ENCODE results near the gene TP53I11.

TP53I11 gene

DNA sequence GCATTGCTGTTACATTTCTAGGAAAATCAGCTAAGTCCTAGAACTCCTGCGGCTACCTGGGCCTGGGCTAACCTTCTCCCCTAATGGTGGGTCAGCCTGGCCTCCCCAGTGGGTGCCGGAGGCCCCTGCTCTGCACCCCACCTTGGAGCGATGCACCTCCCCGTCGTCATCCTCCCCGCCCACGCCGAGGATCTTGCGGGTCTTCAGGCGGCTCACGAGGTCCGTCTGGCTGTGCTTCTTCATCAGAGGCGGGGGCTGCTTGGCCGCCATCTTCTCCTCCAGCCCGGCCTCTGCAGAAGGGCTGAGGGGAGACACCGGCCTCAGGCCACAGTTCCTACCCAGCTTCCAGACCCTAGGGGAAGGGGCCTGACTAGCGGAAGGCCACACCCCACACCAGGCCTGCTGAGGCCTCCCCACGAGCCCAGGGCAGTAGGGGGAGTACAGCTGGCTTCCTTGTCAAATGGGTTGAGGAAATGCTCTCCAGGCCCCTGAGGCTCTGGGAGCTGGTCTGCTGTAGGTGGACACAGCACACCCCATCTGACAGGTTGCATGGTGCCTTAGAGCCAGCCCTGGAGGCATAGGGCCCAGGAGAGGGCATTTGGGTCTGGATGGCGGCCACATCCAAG, 12.5 kb downstream of the TP53I11 start:
- DNase-seq, result no peak

DNA sequence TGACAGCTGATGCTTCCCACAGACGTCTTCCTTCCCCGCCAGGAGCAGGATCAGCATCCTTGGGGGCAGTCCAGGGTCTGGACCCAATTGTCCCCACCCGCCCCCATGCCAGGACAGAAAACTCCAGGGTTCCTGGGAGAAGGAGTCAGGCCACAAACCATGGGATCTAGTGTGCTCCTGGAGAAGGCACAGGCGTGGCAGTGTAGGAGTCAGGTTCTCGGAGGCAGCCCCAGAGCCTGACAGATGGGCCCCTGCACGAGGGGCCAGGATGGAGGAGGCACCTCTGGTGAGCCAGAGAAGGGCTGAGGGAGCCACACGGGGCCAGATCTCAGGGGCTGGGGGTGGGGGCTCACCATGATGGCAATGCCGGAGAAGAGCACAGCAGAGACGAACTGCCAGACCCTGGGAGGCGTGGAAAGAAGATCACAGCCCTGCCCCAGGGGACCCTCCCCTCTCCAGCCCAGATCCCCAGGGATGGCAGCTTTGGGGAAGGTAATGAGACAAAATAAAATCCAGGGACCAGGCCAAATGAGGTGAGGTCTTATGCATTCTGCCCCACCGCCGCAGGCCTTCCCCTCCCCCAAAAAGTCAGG, 13.6 kb downstream of the TP53I11 start:
- no peak for DNase-seq

DNA sequence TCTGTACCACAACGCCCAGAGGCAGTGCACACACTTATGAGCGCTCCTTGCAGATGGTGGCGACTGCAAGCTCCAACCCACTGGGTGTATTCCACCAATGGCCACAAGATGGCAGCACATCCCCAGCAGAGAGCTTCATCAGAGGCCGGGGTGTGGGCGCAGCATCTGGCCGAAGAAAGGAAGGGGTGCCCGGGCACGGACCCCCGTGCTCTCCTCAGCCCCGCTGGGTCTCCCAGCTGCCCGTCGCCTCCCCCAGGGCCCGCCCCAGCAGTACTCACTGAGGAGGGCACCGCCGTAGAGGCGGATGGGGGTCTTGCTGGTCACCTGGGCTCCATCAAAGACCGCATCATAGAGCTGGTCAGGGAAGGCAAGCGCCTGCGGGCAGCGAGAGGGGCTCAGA, 14.2 kb downstream of the TP53I11 start:
- peak; percentile 88 for DNase-seq

- DNase-seq, result no peak
Observed at GRCh38 chr11:44934735-44935250, 15.9 kb downstream of the TP53I11 start.

GRCh38 chr11:44934110-44934509, 16.6 kb downstream of the TP53I11 start:
- no peak for DNase-seq

DNA sequence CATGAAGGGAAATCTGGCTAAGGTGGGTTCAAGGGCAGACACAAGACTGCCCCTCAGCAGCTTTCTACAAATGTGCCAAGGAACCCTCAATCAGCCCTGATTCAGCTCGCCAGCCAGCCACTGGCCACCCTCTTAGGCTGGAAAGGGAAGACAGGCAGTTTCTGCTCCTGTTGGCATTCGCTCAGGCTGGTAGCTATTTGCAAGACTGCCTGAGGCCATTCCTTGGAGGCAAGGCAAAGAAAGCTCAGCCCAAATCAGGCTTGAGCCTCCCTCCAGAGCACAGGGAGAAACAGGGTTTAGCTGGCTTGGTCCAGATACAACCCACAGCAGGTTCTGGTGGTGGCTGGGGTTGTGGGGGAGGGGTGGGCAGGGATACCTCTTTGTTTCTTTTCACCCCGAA, 19.2 kb downstream of the TP53I11 start:
- no peak for DNase-seq

DNA sequence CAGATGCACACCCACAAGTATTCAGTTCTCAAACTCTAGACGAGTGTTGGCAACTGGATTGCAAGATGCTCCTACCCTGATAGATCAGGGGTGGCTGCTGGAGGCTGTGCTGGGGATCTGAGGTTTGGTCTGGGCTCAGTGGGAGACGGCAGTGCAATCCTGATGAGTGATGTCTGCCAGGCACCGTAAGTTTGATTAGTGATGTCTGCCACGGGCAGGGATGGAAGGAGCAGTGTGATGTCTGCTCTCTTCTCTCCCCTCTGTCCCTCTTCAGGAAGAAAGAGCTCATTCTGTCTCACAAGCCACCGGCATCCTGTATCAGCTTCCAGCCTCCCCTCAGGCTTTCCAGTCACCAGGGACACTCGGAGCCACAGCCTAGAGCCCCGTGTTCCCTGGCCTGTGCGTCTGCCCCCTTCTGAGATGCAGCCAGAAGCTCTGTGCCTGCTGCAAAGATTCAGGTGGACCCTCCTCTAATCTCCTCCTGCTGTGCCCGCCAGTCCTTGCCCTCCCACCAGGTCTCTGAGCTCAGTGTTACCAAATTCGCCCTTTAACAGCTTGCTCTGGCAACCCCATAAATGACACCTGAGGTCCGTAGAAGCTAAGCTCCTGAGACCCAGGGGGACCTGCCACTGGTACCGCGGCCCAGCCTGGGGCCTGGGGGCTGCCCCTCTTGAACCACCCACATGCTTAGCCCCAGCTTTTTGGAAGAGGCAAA, 19.9 kb downstream of the TP53I11 start:
- no peak for DNase-seq

GRCh38 chr11:44928816-44929215, 21.9 kb downstream of the TP53I11 start:
- DNase-seq, result no peak

DNA sequence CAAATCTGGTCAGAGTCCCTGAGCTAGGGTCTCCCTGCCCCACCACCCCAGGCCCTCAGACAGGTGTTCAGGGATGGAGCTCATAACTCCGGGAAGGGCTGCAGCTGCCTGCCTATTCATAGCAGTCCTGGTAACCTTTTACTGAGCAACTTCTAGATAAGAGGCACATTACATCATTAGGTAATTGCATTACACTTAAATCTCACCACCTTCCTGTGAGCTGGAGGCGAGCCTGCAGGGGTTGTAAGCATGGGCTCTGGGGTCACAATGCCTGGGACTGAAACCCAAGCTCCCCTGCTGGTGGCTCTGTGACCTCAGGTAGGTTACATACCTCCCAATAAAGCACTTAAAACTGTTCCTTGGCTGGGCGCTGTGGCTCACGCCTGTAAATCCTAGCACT, 22.5 kb downstream of the TP53I11 start:
- DNase-seq, result no peak

DNA sequence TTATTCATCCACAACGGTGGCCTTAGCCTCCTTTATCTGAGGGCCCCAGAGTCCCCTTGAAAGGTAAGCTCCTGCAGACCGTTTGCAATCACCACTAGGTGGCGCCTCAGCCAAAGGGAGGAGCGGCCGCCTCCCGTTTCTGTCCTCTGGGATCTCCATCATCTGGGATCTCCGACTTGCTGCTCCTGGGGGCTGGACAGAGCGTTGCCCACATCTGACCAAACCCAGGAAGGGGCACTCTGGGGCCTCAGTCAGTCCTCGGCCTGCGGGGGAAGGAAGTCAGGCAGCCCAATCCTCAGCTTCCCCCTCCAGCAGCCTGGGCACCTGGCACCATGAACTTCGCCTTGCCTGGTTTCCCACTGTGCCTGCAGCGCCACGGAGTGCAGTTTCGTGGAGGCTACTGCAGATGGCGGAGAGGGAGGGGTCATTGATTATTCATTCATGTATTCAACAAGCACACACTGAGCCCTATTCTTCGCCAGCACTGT, 23.5 kb downstream of the TP53I11 start:
- DNase-seq, result peak; percentile 76

DNA sequence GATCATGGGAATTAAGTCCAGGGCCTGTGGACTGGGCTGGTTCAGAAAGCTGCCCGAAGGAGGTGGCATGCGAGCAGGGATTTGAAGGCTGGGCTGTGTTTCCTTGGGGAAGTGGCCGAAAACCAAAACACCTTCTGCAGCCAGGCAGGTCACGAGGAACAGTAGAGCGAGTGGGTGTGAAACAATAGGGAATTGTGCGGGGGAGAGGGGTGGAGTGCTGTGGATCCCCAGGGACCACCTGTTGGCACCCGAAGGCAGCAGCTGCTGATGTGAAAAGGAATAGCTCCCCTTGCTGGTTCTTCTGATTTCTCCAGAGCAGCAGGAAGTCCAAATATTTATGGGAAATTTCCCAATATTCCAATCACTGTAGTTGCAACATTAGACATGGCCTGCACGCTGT, 24.6 kb downstream of the TP53I11 start:
- no peak for DNase-seq

- no peak for DNase-seq
Observed at GRCh38 chr11:44923806-44924205, 26.9 kb downstream of the TP53I11 start.

DNA sequence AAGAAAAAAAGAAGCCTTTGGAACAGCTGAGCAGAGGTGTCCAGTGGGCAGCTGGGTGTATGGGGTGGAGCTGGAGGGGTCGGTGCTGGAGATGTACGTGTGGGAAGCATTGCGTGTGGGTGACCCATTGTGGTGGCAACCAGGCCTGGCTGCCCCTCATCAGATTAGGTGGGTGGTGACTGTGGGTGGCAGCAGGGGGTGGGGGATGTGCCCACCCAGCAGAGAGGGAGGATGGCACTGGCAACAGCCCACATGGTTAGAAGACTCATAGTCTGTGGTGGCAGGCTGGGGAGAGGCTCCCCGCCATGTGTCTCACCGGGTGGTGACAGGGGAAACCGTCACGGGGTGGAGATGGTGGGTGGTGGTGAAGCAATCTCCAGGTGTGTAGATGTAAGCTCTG, 27.6 kb downstream of the TP53I11 start:
- DNase-seq, result no peak

GRCh38 chr11:44920451-44920850, 30.2 kb downstream of the TP53I11 start:
- DNase-seq, result no peak

GRCh38 chr11:44917741-44918140, 32.9 kb downstream of the TP53I11 start:
- no peak for DNase-seq

- no peak for DNase-seq
Observed at GRCh38 chr11:44916801-44917385, 33.8 kb downstream of the TP53I11 start.

GRCh38 chr11:44916331-44916730, 34.4 kb downstream of the TP53I11 start:
- no peak for DNase-seq

GRCh38 chr11:44915621-44916020, 35.1 kb downstream of the TP53I11 start:
- DNase-seq, result no peak

- no peak for DNase-seq
Observed at GRCh38 chr11:44915004-44915403, 35.7 kb downstream of the TP53I11 start.

DNA sequence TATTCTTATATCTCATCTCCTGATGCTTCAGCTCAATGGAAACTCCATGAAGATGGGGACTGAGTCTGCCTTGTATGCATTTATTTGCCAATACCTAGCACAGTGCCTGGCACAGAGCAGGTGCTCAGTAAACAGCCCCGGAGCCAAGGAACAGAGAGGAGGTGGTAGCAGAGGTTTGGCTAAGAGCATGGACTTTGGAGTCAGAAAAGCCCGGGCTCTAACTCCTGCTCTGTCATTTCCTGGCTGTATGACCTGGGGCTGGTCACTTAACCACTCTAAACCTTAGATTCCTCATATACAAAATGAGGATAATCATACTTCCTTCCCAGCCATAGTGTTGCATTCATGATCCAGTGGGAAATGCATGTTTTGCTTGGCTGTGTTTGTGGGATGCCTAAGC, 36.6 kb downstream of the TP53I11 start:
- DNase-seq, result no peak

DNA sequence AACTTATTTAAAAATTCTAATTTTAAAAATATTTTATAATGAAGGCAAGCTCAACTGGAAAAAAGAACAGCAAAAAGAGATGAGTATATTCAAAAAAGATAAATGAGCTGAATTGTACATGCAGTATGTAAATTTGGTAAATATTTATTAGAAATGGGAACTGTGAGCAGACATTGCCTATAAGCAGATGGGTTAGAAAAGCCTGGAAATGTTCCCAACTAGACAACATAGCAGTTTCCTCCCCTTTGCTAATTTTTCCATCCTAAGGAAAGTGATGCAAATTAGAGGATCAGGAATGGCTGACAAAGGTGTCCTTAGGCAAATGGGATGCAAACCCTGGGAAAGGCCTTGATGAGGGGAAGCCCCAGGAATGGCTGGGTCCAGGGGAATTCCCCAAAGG, 37.2 kb downstream of the TP53I11 start:
- no peak for DNase-seq

DNA sequence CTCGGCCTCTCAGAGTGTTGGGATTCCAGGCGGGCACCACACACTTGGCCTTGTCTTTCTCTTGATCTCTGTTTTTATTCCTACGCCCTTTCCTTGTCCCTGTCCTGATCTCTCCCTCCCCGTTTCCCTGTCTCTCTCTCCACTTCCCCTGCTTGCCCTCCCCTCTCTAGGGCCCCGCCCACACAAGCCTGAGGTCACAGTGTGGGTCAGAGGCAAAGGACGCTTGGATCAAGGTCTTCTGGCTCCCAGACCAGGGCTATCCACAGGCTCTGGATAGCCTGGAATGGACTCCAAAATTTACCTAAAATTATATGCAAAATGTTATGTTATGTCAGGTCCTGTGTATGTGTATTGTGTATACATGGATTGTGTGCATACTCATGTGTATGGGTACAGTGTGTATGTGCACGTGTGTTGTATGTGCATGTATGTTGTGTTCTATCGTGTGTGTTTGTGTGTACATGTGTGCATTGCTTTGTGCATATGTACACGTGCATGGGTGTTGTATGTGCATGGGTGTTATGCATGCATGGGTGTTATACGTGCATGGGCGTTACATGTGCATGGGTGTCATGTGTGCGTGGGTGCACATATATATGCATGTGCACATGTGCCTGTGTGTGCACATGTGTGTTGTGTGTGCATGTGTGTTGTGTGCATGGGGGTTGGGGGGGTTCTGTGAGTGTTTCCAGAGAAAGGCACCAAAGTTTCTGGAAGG, 38.3 kb downstream of the TP53I11 start:
- DNase-seq, result no peak
